Ascending aorta (tissue), 2 donors: ENCODE data around the gene AIF1L. TPM values are rescaled to one million over a fixed set of nuclear protein-coding genes. Genes with fewer than 3 reads are reported as not detected.

Experiments
- DNase-seq, 2 donors: peaks; one replicate each; pipeline ENCODE4 v3.0.0-alpha.2; 2019; ENCODE audit warnings: low spot score in 2 of 2
- H3K27ac ChIP-seq, 2 donors: fragments of 200-600 bp; sonication (generic); one replicate each; pipeline ENCODE4 v1.5.1; 2016 to 2017; ENCODE audit warnings: mild to moderate bottlenecking in 1 of 2
- H3K27me3 ChIP-seq: fragments of 200-600 bp; sonication (generic); one replicate; pipeline ENCODE4 v1.5.1; 2017
- H3K36me3 ChIP-seq, 2 donors: fragments of 200-600 bp; sonication (generic); one replicate each; pipeline ENCODE4 v1.5.1; 2016
- H3K4me1 ChIP-seq, 2 donors: fragments of 200-600 bp; sonication (generic); one replicate each; pipeline ENCODE4 v1.5.1; 2016 to 2017; ENCODE audit warnings: mild to moderate bottlenecking in 1 of 2
- H3K4me3 ChIP-seq, 2 donors: fragments of 200-600 bp; sonication (generic); one replicate each; pipeline ENCODE4 v1.5.1; 2016 to 2017; ENCODE audit warnings: mild to moderate bottlenecking in 1 of 2
- H3K9me3 ChIP-seq, 2 donors: fragments of 200-600 bp; sonication (generic); one replicate each; pipeline ENCODE4 v1.5.1; 2016
- CTCF ChIP-seq, 3 experiments: fragments of 200-600 bp in 2 of 3; fragments of 450-650 bp in 1 of 3; sonication (generic) in 2 of 3; IDR thresholded peaks; one replicate each; pipeline ENCODE4 v1.5.1; 2016 to 2019; ENCODE audit warnings: antibody characterized with exemption in 3 of 3, mild to moderate bottlenecking in 1 of 3, moderate library complexity in 1 of 3
- intact Hi-C: fragments of 100-400 bp; cut with DNase I; formaldehyde crosslinking; loops from one replicate; pipeline ENCODE4 v1.15.1; 2023
- total RNA-seq: library from RNA; depleted of rRNA; stranded (reverse); fragments of >200 nt; gene quantifications from one replicate; pipeline ENCODE4 v1.1.0, GENCODE V29; 2016

AIF1L gene
- total RNA-seq, 1 donor from 2014 or later = 30.5 TPM

DNA sequence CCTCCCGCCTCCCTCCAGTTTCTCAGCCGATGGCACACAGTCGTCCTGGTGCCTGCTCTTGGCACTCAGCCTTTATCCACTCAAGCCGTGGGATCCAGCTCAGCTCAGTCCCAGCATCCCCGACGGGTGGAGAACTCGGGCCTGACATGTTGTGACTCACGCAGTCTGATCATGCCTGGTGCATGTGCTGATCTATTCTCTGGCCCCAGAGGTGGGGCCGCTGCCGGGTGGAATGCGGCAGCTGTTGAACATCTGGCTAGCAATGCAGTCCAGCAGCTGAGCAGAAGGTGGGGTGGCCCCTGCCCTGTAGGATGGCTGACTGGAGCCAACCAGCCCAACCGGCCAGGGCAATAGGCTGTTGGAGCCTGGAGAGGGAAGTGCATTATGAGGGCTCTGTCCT lies 1.7 kb upstream of the AIF1L start:
- no peak overlapping the region for H3K27ac ChIP-seq
- peaks cover 0 to 10% of the 10 kb centered on the region in 2 donors for H3K4me1 ChIP-seq
- no peak for TF ChIP-seq CTCF (IDR thresholded peaks at IDR 0.05)
- H3K27me3 ChIP-seq = peaks cover 5% of the 10 kb centered on the region
- no peaks in the 10 kb centered on the region for H3K9me3 ChIP-seq
- intact Hi-C loops = no loop called here
- no peak for DNase-seq
- H3K4me3 ChIP-seq = no peak overlapping the region
- H3K36me3 ChIP-seq = no peaks in the 10 kb centered on the region

- H3K4me1 ChIP-seq = peaks cover 0 to 10% of the 10 kb centered on the region in 2 donors
- peaks cover 5% of the 10 kb centered on the region for H3K27me3 ChIP-seq
- no peak for DNase-seq
- H3K4me3 ChIP-seq = peak overlapping the region; percentile 70 to 76
- H3K27ac ChIP-seq = no peak overlapping the region
- no peaks in the 10 kb centered on the region for H3K9me3 ChIP-seq
- TF ChIP-seq CTCF (IDR thresholded peaks at IDR 0.05) = no peak
- intact Hi-C loops = no loop called here
- H3K36me3 ChIP-seq = no peaks in the 10 kb centered on the region
These were observed 564 bp upstream of the AIF1L start for GRCh38 chr9:131095666-131096268.

DNA sequence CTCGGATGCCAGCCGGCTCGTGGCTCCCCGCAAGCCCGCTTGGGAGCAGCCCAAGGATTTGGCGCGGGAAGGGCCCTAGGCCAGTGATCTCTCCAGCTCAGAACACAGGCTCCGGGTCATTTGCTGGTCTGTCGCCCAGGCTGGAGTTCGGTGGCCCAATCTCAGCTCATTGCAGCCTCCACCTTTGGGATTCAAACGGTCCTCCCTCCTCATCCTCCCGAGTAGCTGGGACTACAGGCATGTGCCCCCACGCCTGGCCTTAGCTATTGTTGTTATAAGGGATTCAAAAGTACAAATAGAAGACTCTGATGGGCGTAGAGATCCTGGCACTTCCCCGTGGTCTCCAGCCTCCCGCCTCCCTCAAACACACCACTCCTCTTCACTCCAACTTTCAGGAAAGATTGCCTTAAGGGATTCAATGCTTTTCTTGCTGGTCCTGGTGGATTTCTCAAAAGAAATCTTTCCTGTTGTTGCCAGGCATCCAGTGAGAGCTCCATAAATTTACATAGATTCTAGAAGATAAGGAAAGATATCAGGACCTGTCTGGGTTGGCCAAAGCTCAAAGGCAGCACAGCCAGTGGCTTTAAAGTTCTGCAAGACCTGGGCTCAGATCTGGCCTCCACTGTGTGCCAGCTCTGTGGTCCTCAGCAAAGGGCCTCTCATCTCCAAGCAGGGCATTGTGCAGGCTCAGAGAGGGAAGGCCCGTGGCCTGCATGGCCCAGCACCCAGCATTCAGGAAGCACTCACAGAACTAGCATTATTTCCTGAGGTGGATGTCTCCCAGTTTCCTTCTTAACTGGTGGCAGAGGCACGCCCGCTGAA lies 1.0 kb downstream of the AIF1L start:
- no peaks in the 10 kb centered on the region for H3K9me3 ChIP-seq
- H3K27me3 ChIP-seq = peaks cover 5% of the 10 kb centered on the region
- H3K4me3 ChIP-seq = peak overlapping the region; percentile 70 to 76
- peak overlapping the region in 1 of 2 donors; percentile 7 for H3K27ac ChIP-seq
- peaks cover 0 to 10% of the 10 kb centered on the region in 2 donors for H3K4me1 ChIP-seq
- no peak for TF ChIP-seq CTCF (IDR thresholded peaks at IDR 0.05)
- no peaks in the 10 kb centered on the region for H3K36me3 ChIP-seq
- intact Hi-C loops = no loop called here
- DNase-seq = no peak

- intact Hi-C loops = no loop called here
- TF ChIP-seq CTCF (IDR thresholded peaks at IDR 0.05) = no peak
- no peak for DNase-seq
- Histone ChIP-seq H3K4me3 (peak overlapping the region in 1 of 2 donors; percentile 76), H3K27me3 (peaks cover 5% of the 10 kb centered on the region), H3K9me3 (no peaks in the 10 kb centered on the region), H3K36me3 (no peaks in the 10 kb centered on the region), H3K4me1 (peaks cover 0 to 10% of the 10 kb centered on the region in 2 donors), H3K27ac (peak overlapping the region; percentile 2 to 22)
These were observed 1.6 kb downstream of the AIF1L start for GRCh38 chr9:131097948-131098278.

DNA sequence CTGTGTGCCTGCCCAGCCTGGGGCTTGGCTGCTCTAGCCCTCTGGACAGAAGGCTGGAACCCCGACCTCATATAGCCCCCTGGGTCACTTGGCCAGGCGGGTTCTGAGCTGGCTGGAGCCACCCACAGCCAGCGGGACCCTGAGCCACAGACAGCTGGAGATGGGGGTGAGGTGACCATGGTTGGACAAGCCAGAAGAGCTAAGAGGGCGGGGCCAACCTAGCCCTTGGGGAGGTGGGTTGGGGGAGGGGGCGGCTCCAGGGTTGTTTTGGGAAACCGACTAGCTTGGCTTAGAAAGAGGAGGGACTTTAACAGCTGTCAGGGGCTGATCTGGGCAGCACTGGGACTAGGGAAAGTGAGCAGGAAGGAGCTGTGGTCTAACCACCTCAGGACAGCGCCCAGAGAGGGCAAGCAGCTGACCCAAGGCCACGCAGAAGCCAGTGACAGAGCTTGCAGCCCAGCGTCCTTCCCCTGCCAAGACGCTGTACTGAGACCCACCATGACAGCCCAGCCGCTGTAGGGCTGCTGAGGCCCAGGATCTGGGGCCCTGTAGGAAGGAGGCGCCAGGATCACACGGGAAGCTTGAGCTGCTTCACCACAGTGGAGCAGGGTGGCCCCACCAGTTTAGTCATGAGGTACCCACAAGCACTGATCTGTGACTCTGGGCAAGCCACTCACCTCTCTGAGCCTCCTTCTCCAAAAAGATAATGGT lies 2.2 kb downstream of the AIF1L start:
- intact Hi-C loops = no loop called here
- Histone ChIP-seq H3K27ac (peak overlapping the region; percentile 2 to 22), H3K4me1 (peaks cover 0 to 10% of the 10 kb centered on the region in 2 donors), H3K27me3 (peaks cover 5% of the 10 kb centered on the region), H3K36me3 (no peaks in the 10 kb centered on the region), H3K4me3 (peak overlapping the region in 1 of 2 donors; percentile 76), H3K9me3 (no peaks in the 10 kb centered on the region)
- DNase-seq = no peak
- no peak for TF ChIP-seq CTCF (IDR thresholded peaks at IDR 0.05)
